HG03432 (cell line): ENCODE results near the gene CRB3.
"Not testable (repeated sequence)": the region's sequence is repeated elsewhere in the genome, so short reads cannot be mapped to it uniquely, and the experiment has no call there.

Experiments
- ATAC-seq: cut with Tn5 transposase; IDR thresholded peaks from one replicate; pipeline ENCODE4 v1.9.1; 2021; ENCODE audit warnings: mild to moderate bottlenecking, moderate library complexity; ENCODE audit not compliant: unreplicated experiment

CRB3 gene

GRCh38 chr19:6490134-6490533, 26.1 kb downstream of the CRB3 start:
- ATAC-seq, result no peak

- ATAC-seq, result no peak
Observed at GRCh38 chr19:6491802-6492592, 27.9 kb downstream of the CRB3 start.

GRCh38 chr19:6494438-6495036, 30.5 kb downstream of the CRB3 start:
- ATAC-seq, result no peak

- no peak for ATAC-seq
Observed at GRCh38 chr19:6495947-6496346, 31.9 kb downstream of the CRB3 start.

GRCh38 chr19:6498294-6499036, 34.4 kb downstream of the CRB3 start:
- no peak for ATAC-seq

- no peak for ATAC-seq
Observed at GRCh38 chr19:6499052-6499790, 35.1 kb downstream of the CRB3 start.

GRCh38 chr19:6500837-6501739, 37.0 kb downstream of the CRB3 start:
- no peak for ATAC-seq

- peak; percentile 56 for ATAC-seq
Observed at GRCh38 chr19:6501740-6502648, 37.9 kb downstream of the CRB3 start, which contains the start of gene TUBB4A. TSS of gene TUBB4A (minus strand) at chr19:6502309. CDS start at chr19:6502212, 97 bp downstream.

GRCh38 chr19:6503407-6504201, 39.5 kb downstream of the CRB3 start:
- no peak for ATAC-seq

- not testable (repeated sequence) for ATAC-seq
Observed at GRCh38 chr19:6508028-6508771, 44.1 kb downstream of the CRB3 start.

- ATAC-seq, result no peak
Observed at GRCh38 chr19:6509118-6509971, 45.3 kb downstream of the CRB3 start.

- no peak for ATAC-seq
Observed at GRCh38 chr19:6510618-6511017, 46.5 kb downstream of the CRB3 start.

GRCh38 chr19:6514089-6514488, 50.0 kb downstream of the CRB3 start:
- no peak for ATAC-seq

GRCh38 chr19:6514926-6515544, 51.0 kb downstream of the CRB3 start:
- no peak for ATAC-seq

GRCh38 chr19:6516018-6516658, 52.1 kb downstream of the CRB3 start:
- peak; percentile 45 for ATAC-seq
